ENCODE data around the gene ANKHD1. TPM values are rescaled to one million over a fixed set of nuclear protein-coding genes. Genes with fewer than 3 reads are reported as not detected.

Gene ANKHD1
- total RNA-seq, 1 experiment from 2014 or later: 113 TPM

- POLR2A ChIA-PET: interaction anchor here (0.5 kb wide), 1 partner anchor 42 kb away, joined by 3 read pairs; no protein-coding TSS in a partner anchor
- H3K36me3 Mint-ChIP-seq: no peaks in the 10 kb centered on the region
- CTCF ChIA-PET: interaction anchor here (0.6 to 4.5 kb wide), 6 partner anchors 12 to 118 kb away, joined by 3 to 247 read pairs (median 5); partner anchors contain the start of gene HBEGF
- no peak for ATAC-seq
- H3K27ac Mint-ChIP-seq: no peak overlapping the region
- H3K27me3 Mint-ChIP-seq (ENCODE audit: low read depth): peaks cover 12% of the 10 kb centered on the region
- H3K4me1 Mint-ChIP-seq: peaks cover 10% of the 10 kb centered on the region
- no peak overlapping the region for H3K4me3 Mint-ChIP-seq
- no peak for DNase-seq (ENCODE audit: low spot score)
- TF ChIP-seq TEAD1 (CRISPR knock-in tag; IDR thresholded peaks at IDR 0.05) (no peak), RELA (CRISPR knock-in tag; IDR thresholded peaks at IDR 0.05; ENCODE audit: borderline replicate concordance) (no peak), E2F4 (CRISPR knock-in tag; IDR thresholded peaks at IDR 0.05; ENCODE audit: borderline replicate concordance, low read depth) (no peak), ZNF138 (CRISPR knock-in tag; conservative IDR thresholded peaks at IDR 0.05) (no peak), RORB (CRISPR knock-in tag; IDR thresholded peaks at IDR 0.05) (no peak), SP1 (CRISPR knock-in tag; conservative IDR thresholded peaks at IDR 0.05) (no peak), SMAD3 (CRISPR knock-in tag; IDR thresholded peaks at IDR 0.05; ENCODE audit: borderline replicate concordance) (no peak), FOXP1 (CRISPR knock-in tag; IDR thresholded peaks at IDR 0.05; ENCODE audit: borderline replicate concordance) (no peak), ZNF423 (CRISPR knock-in tag; IDR thresholded peaks at IDR 0.05) (no peak), HMGXB4 (CRISPR knock-in tag; IDR thresholded peaks at IDR 0.05) (no peak), IRF2 (CRISPR knock-in tag; IDR thresholded peaks at IDR 0.05; ENCODE audit: borderline replicate concordance, low read depth) (no peak), ERG (CRISPR knock-in tag; IDR thresholded peaks at IDR 0.05) (no peak)
- TF ChIP-seq, protein P1, sequence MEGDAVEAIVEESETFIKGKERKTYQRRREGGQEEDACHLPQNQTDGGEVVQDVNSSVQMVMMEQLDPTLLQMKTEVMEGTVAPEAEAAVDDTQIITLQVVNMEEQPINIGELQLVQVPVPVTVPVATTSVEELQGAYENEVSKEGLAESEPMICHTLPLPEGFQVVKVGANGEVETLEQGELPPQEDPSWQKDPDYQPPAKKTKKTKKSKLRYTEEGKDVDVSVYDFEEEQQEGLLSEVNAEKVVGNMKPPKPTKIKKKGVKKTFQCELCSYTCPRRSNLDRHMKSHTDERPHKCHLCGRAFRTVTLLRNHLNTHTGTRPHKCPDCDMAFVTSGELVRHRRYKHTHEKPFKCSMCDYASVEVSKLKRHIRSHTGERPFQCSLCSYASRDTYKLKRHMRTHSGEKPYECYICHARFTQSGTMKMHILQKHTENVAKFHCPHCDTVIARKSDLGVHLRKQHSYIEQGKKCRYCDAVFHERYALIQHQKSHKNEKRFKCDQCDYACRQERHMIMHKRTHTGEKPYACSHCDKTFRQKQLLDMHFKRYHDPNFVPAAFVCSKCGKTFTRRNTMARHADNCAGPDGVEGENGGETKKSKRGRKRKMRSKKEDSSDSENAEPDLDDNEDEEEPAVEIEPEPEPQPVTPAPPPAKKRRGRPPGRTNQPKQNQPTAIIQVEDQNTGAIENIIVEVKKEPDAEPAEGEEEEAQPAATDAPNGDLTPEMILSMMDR (IDR thresholded peaks at IDR 0.05): no peak
- H3K9me3 Mint-ChIP-seq: no peaks in the 10 kb centered on the region
Measured at GRCh38 chr5:140360681-140361479, 40.8 kb upstream of the ANKHD1 start.

GRCh38 chr5:140361901-140362300, 39.7 kb upstream of the ANKHD1 start:
- H3K27ac Mint-ChIP-seq: no peak overlapping the region
- POLR2A ChIA-PET: no interaction called here
- CTCF ChIA-PET: interaction anchor here (0.9 to 4.5 kb wide), 4 partner anchors 10 to 119 kb away, joined by 3 to 247 read pairs (median 30); partner anchors contain the start of gene HBEGF
- no peaks in the 10 kb centered on the region for H3K36me3 Mint-ChIP-seq
- no peak overlapping the region for H3K4me3 Mint-ChIP-seq
- peaks cover 10% of the 10 kb centered on the region for H3K4me1 Mint-ChIP-seq
- TF ChIP-seq NR1H2 (CRISPR knock-in tag; IDR thresholded peaks at IDR 0.05) (no peak), ATF1 (CRISPR knock-in tag; IDR thresholded peaks at IDR 0.05) (no peak), E2F5 (CRISPR knock-in tag; IDR thresholded peaks at IDR 0.05) (no peak), ZNF416 (CRISPR knock-in tag; IDR thresholded peaks at IDR 0.05) (no peak), HMGA2 (CRISPR knock-in tag; IDR thresholded peaks at IDR 0.05) (no peak), ZNF219 (CRISPR knock-in tag; IDR thresholded peaks at IDR 0.05; ENCODE audit: borderline replicate concordance) (no peak), ETV6 (CRISPR knock-in tag; IDR thresholded peaks at IDR 0.05) (no peak), NR2C2 (CRISPR knock-in tag; IDR thresholded peaks at IDR 0.05) (no peak), AFF4 (CRISPR knock-in tag; IDR thresholded peaks at IDR 0.05; ENCODE audit: borderline replicate concordance) (no peak)
- H3K9me3 Mint-ChIP-seq: no peaks in the 10 kb centered on the region
- H3K27me3 Mint-ChIP-seq (ENCODE audit: low read depth): peaks cover 12% of the 10 kb centered on the region
- ATAC-seq: no peak
- no peak for DNase-seq (ENCODE audit: low spot score)
